GM12874 (cell line): ENCODE data around the gene HIF1A.

Experiments used
- CTCF ChIP-seq: IDR thresholded peaks from 2 replicates; pipeline ENCODE4 v1.5.1; 2011; ENCODE audit warnings: low read depth, mild to moderate bottlenecking, control low read depth, low read length, moderate library complexity; ENCODE audit not compliant: insufficient read depth

The HIF1A gene

GRCh38 chr14:61744238-61744637, 48.9 kb downstream of the HIF1A start:
- no peak for TF ChIP-seq CTCF

- TF ChIP-seq CTCF, result no peak
Measured at GRCh38 chr14:61746881-61747280, 51.6 kb downstream of the HIF1A start.

- no peak for TF ChIP-seq CTCF
Measured at GRCh38 chr14:61747342-61747741, 52.0 kb downstream of the HIF1A start.

- TF ChIP-seq CTCF, result no peak
Measured at GRCh38 chr14:61749264-61749663, 54.0 kb downstream of the HIF1A start.

GRCh38 chr14:61749867-61750266, 54.6 kb downstream of the HIF1A start:
- no peak for TF ChIP-seq CTCF

GRCh38 chr14:61750708-61751474, 55.6 kb downstream of the HIF1A start:
- no peak for TF ChIP-seq CTCF

- TF ChIP-seq CTCF, result no peak
Measured at GRCh38 chr14:61751475-61751989, 56.2 kb downstream of the HIF1A start.
